ENCODE results near the gene NUMB.

NUMB gene

DNA sequence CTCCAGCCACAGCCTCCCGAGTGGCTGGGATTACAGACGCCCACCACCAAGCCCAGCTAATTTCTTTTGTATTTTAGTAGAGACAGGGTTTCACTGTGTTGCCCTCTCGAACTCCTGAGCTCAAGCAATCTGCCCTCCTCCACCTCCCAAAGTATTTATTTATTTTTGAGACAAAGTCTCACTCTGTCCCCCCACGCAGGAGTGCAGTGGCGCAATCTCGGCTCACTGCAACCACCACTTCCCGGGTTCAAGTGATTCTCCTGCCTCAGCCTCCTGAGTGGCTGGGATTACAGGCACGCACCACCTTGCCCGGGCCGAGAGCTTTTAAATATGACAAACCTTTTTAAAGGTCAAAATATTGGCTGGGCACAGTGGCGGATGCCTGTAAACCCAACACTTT, 14.6 kb downstream of the NUMB start:
- Histone ChIP-seq H3K27me3 (replicated peaks in 2 of 5; ENCODE audit: control insufficient read depth in 4 of 5, insufficient read depth in 5 of 5, low read length in 4 of 5) (no peaks in the 10 kb centered on the region), H3K27ac (ENCODE audit: insufficient read depth in 1 of 2, low read depth in 1 of 2, low read length in 2 of 2, poor library complexity in 1 of 2, severe bottlenecking in 2 of 2) (no peak overlapping the region), H3K36me3 (ENCODE audit: control insufficient read depth in 4 of 4, insufficient read depth in 4 of 4, low read length in 3 of 4) (no peaks in the 10 kb centered on the region), H3K4me1 (ENCODE audit: control extremely low read depth in 1 of 4, control insufficient read depth in 4 of 4, insufficient read depth in 4 of 4, low read length in 3 of 4) (no peaks in the 10 kb centered on the region), H3K9me3 (ENCODE audit: control extremely low read depth in 1 of 5, control insufficient read depth in 4 of 5, insufficient read depth in 2 of 5, low read depth in 1 of 5, low read length in 4 of 5) (no peaks in the 10 kb centered on the region), H3K4me3 (ENCODE audit: control insufficient read depth in 1 of 7, extremely low read depth in 1 of 7, insufficient read depth in 4 of 7, low read depth in 2 of 7, low read length in 6 of 7) (no peak overlapping the region)
- ChIA-PET CTCF (interaction anchor here (1.1 to 1.6 kb wide), 4 partner anchors 10 to 28 kb away, joined by 3 to 7 read pairs (median 4); partner anchors contain the start of gene NUMB), POLR2A (no interaction called here)
- WGBS (ENCODE audit: insufficient coverage): 97% methylated on average over 10 of the region's 11 CpGs
- DNase-seq: no peak

DNA sequence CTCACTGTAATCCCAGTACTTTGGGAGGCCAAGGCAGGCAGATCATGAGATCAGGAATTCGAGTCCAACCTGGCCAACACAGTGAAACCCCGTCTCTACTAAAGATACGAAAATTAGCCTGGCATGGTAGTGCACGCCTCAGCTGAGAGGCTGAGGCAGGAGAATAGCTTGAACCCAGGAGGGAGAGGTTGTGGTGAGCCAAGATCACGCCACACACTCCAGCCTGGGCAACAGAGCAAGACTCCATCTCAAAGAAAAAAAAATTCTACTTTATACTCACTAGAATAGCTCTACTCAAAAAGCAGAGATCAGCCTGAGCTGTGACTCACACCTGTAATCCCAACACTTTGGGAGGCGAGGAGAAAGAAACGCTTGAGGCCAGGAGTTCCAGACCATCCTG, 17.1 kb downstream of the NUMB start:
- DNase-seq: no peak
- Histone ChIP-seq H3K4me1 (ENCODE audit: control extremely low read depth in 1 of 4, control insufficient read depth in 4 of 4, insufficient read depth in 4 of 4, low read length in 3 of 4) (no peaks in the 10 kb centered on the region), H3K4me3 (ENCODE audit: control insufficient read depth in 1 of 7, extremely low read depth in 1 of 7, insufficient read depth in 4 of 7, low read depth in 2 of 7, low read length in 6 of 7) (no peak overlapping the region), H3K36me3 (ENCODE audit: control insufficient read depth in 4 of 4, insufficient read depth in 4 of 4, low read length in 3 of 4) (no peaks in the 10 kb centered on the region), H3K27ac (ENCODE audit: insufficient read depth in 1 of 2, low read depth in 1 of 2, low read length in 2 of 2, poor library complexity in 1 of 2, severe bottlenecking in 2 of 2) (no peak overlapping the region), H3K9me3 (ENCODE audit: control extremely low read depth in 1 of 5, control insufficient read depth in 4 of 5, insufficient read depth in 2 of 5, low read depth in 1 of 5, low read length in 4 of 5) (no peaks in the 10 kb centered on the region), H3K27me3 (replicated peaks in 2 of 5; ENCODE audit: control insufficient read depth in 4 of 5, insufficient read depth in 5 of 5, low read length in 4 of 5) (no peaks in the 10 kb centered on the region)
- WGBS (ENCODE audit: insufficient coverage): 98% methylated on average over 4 of the region's 7 CpGs
- POLR2A ChIA-PET: no interaction called here
- CTCF ChIA-PET: no interaction called here

DNA sequence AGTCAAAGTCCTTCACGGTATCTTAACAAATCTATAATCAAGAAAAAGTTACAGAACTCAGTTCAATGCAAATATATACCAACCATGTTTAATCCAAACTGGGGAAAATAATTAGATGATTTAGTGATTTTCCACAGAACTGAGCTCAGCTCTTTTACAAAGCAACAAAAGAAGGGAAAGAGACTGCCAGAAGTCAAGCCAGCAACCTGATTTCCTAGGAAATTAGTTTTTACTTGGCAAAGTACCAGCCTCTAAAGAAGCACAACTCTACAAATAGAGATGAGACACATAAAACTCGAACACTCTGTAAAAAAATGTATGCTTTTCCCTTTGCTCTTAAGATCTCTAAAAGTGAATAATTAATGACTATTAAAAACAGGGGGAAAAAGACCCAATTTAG, 19.4 kb downstream of the NUMB start:
- Histone ChIP-seq H3K4me1 (ENCODE audit: control extremely low read depth in 1 of 4, control insufficient read depth in 4 of 4, insufficient read depth in 4 of 4, low read length in 3 of 4) (no peaks in the 10 kb centered on the region), H3K9me3 (ENCODE audit: control extremely low read depth in 1 of 5, control insufficient read depth in 4 of 5, insufficient read depth in 2 of 5, low read depth in 1 of 5, low read length in 4 of 5) (no peaks in the 10 kb centered on the region), H3K27me3 (replicated peaks in 2 of 5; ENCODE audit: control insufficient read depth in 4 of 5, insufficient read depth in 5 of 5, low read length in 4 of 5) (no peaks in the 10 kb centered on the region), H3K36me3 (ENCODE audit: control insufficient read depth in 4 of 4, insufficient read depth in 4 of 4, low read length in 3 of 4) (no peaks in the 10 kb centered on the region), H3K27ac (ENCODE audit: insufficient read depth in 1 of 2, low read depth in 1 of 2, low read length in 2 of 2, poor library complexity in 1 of 2, severe bottlenecking in 2 of 2) (no peak overlapping the region), H3K4me3 (ENCODE audit: control insufficient read depth in 1 of 7, extremely low read depth in 1 of 7, insufficient read depth in 4 of 7, low read depth in 2 of 7, low read length in 6 of 7) (no peak overlapping the region)
- CTCF ChIA-PET: no interaction called here
- no CpG with 5 or more reads among the region's 2 CpGs for WGBS (ENCODE audit: insufficient coverage)
- DNase-seq: no peak
- POLR2A ChIA-PET: no interaction called here

DNA sequence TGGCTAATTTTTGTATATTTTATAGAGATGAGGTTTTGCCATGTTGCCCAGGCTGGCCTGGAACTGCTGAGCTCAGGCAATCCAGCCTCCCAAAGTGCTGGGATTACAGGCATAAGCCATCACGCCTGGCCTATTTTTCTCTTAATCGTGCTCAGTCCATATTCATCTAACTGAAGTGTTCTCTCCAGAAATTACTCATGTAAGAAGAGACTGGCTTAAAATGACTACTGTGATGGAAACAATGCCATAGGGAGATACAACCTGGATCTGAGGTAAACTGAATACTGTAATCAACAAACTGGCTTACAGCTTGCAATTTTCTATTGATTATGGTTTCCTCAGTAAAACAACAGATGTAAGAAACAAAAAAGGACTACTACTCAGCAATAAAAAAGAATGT, 21.1 kb downstream of the NUMB start:
- Histone ChIP-seq H3K4me1 (ENCODE audit: control extremely low read depth in 1 of 4, control insufficient read depth in 4 of 4, insufficient read depth in 4 of 4, low read length in 3 of 4) (no peaks in the 10 kb centered on the region), H3K4me3 (ENCODE audit: control insufficient read depth in 1 of 7, extremely low read depth in 1 of 7, insufficient read depth in 4 of 7, low read depth in 2 of 7, low read length in 6 of 7) (no peak overlapping the region), H3K27ac (ENCODE audit: insufficient read depth in 1 of 2, low read depth in 1 of 2, low read length in 2 of 2, poor library complexity in 1 of 2, severe bottlenecking in 2 of 2) (no peak overlapping the region), H3K27me3 (replicated peaks in 2 of 5; ENCODE audit: control insufficient read depth in 4 of 5, insufficient read depth in 5 of 5, low read length in 4 of 5) (no peaks in the 10 kb centered on the region), H3K9me3 (ENCODE audit: control extremely low read depth in 1 of 5, control insufficient read depth in 4 of 5, insufficient read depth in 2 of 5, low read depth in 1 of 5, low read length in 4 of 5) (no peaks in the 10 kb centered on the region), H3K36me3 (ENCODE audit: control insufficient read depth in 4 of 4, insufficient read depth in 4 of 4, low read length in 3 of 4) (no peaks in the 10 kb centered on the region)
- no peak for DNase-seq
- POLR2A ChIA-PET: no interaction called here
- WGBS (ENCODE audit: insufficient coverage): 100% methylated on average over 2 of the region's 2 CpGs
- CTCF ChIA-PET: interaction anchor here (0.8 kb wide), 1 partner anchor 25 kb away, joined by 3 read pairs; no protein-coding TSS in a partner anchor

DNA sequence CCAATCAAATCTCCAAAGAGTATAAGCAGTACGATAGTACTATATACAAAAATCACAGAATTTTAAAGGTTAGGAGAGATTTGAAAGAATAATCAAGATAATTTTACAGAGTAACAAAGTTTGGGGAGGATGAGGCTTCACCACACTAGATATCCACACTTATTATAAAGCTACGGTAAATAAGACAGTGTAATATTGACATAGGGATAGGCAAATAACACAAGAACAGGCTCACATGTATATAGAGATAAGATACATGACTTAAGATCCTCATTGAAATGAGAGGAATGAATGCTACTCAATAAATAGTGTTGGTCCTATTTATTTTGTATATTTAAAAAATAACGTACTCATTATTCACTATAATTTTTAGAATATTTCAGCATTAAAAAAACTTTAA, 26.2 kb downstream of the NUMB start:
- no peak overlapping the region for H3K27ac ChIP-seq (ENCODE audit: insufficient read depth in 1 of 2, low read depth in 1 of 2, low read length in 2 of 2, poor library complexity in 1 of 2, severe bottlenecking in 2 of 2)
- ChIA-PET POLR2A (no interaction called here), CTCF (no interaction called here)
- H3K36me3 ChIP-seq (ENCODE audit: control insufficient read depth in 4 of 4, insufficient read depth in 4 of 4, low read length in 3 of 4): no peaks in the 10 kb centered on the region
- WGBS (ENCODE audit: insufficient coverage): no CpG with 5 or more reads among the region's 3 CpGs
- H3K27me3 ChIP-seq (replicated peaks in 2 of 5; ENCODE audit: control insufficient read depth in 4 of 5, insufficient read depth in 5 of 5, low read length in 4 of 5): no peaks in the 10 kb centered on the region
- peaks cover 0 to 4% (median 2%) of the 10 kb centered on the region in 4 experiments for H3K4me1 ChIP-seq (ENCODE audit: control extremely low read depth in 1 of 4, control insufficient read depth in 4 of 4, insufficient read depth in 4 of 4, low read length in 3 of 4)
- H3K4me3 ChIP-seq (ENCODE audit: control insufficient read depth in 1 of 7, extremely low read depth in 1 of 7, insufficient read depth in 4 of 7, low read depth in 2 of 7, low read length in 6 of 7): no peak overlapping the region
- no peaks in the 10 kb centered on the region for H3K9me3 ChIP-seq (ENCODE audit: control extremely low read depth in 1 of 5, control insufficient read depth in 4 of 5, insufficient read depth in 2 of 5, low read depth in 1 of 5, low read length in 4 of 5)
- no peak for DNase-seq

DNA sequence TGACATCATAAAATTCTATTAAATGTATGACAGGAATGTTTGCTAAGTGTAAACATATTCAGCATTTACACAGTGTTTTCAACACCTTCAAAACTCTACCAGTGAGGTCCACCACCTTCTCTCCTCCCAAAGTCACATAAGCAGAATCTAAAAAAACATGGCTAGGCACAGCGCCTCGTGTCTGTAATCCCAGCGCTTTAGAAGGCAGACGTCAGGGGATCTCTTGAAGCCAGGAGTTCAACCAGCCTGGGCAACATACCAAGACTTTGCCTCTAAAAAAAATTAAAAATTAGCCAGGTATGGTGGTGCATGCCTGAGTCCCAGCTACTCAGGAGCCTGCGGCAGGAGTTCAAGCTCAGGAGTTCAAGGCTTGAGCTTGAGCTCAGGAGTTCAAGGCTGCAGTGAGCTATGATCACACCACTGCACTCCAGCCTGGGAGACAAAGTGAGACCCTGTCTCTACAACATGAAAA, 30.0 kb downstream of the NUMB start:
- no peak overlapping the region for H3K4me3 ChIP-seq (ENCODE audit: control insufficient read depth in 1 of 7, extremely low read depth in 1 of 7, insufficient read depth in 4 of 7, low read depth in 2 of 7, low read length in 6 of 7)
- peak overlapping the region; percentile 4 to 6 for H3K27ac ChIP-seq (ENCODE audit: insufficient read depth in 1 of 2, low read depth in 1 of 2, low read length in 2 of 2, poor library complexity in 1 of 2, severe bottlenecking in 2 of 2)
- H3K4me1 ChIP-seq (ENCODE audit: control extremely low read depth in 1 of 4, control insufficient read depth in 4 of 4, insufficient read depth in 4 of 4, low read length in 3 of 4): peaks cover 0 to 23% (median 7%) of the 10 kb centered on the region in 4 experiments
- no peak for DNase-seq
- POLR2A ChIA-PET: interaction anchor here (0.7 kb wide), 2 partner anchors 38 to 1679 kb away, joined by 3 read pairs; no protein-coding TSS in a partner anchor
- WGBS (ENCODE audit: insufficient coverage): 86% methylated on average over 5 of the region's 5 CpGs
- no peaks in the 10 kb centered on the region for H3K36me3 ChIP-seq (ENCODE audit: control insufficient read depth in 4 of 4, insufficient read depth in 4 of 4, low read length in 3 of 4)
- no peaks in the 10 kb centered on the region for H3K9me3 ChIP-seq (ENCODE audit: control extremely low read depth in 1 of 5, control insufficient read depth in 4 of 5, insufficient read depth in 2 of 5, low read depth in 1 of 5, low read length in 4 of 5)
- no peaks in the 10 kb centered on the region for H3K27me3 ChIP-seq (replicated peaks in 2 of 5; ENCODE audit: control insufficient read depth in 4 of 5, insufficient read depth in 5 of 5, low read length in 4 of 5)
- CTCF ChIA-PET: no interaction called here

DNA sequence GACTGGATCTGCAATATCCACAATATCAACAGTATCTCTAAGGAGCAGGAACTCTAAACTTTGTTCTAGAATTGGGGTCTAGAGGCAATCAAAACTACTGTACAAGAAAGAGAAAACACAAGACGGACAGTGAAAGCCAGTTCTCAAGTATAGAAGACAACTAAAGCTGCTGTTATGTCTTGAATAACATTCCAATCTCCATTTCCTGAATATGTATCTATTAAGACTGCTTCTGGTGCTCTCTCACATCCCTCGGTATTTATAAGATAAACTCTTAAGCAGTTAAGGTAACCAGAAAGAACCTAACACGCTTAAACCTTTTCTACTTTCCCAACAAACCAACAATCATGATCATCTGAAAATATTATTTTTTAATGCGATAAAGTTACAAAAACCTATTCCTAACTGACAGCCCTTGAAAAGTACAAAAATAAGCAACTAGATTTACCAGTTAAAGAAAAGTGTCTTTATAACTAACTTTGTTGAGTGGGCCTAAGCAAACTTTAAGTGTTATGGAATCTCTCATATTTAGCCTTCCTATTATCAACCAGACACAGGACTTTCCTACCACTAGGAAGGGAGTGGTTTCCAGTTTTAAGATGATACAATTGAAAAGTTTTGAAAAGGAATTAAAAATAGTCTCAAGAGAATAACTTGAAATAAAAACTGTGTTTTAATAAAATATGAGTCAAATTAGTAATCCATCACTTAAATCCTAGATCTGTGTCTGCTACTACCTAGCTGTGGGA, 30.7 kb downstream of the NUMB start:
- Histone ChIP-seq H3K4me1 (ENCODE audit: control extremely low read depth in 1 of 4, control insufficient read depth in 4 of 4, insufficient read depth in 4 of 4, low read length in 3 of 4) (peaks cover 0 to 23% (median 7%) of the 10 kb centered on the region in 4 experiments), H3K36me3 (ENCODE audit: control insufficient read depth in 4 of 4, insufficient read depth in 4 of 4, low read length in 3 of 4) (no peaks in the 10 kb centered on the region), H3K27me3 (replicated peaks in 2 of 5; ENCODE audit: control insufficient read depth in 4 of 5, insufficient read depth in 5 of 5, low read length in 4 of 5) (no peaks in the 10 kb centered on the region), H3K27ac (ENCODE audit: insufficient read depth in 1 of 2, low read depth in 1 of 2, low read length in 2 of 2, poor library complexity in 1 of 2, severe bottlenecking in 2 of 2) (peak overlapping the region in 1 of 2 experiments; percentile 9), H3K9me3 (ENCODE audit: control extremely low read depth in 1 of 5, control insufficient read depth in 4 of 5, insufficient read depth in 2 of 5, low read depth in 1 of 5, low read length in 4 of 5) (no peaks in the 10 kb centered on the region), H3K4me3 (ENCODE audit: control insufficient read depth in 1 of 7, extremely low read depth in 1 of 7, insufficient read depth in 4 of 7, low read depth in 2 of 7, low read length in 6 of 7) (no peak overlapping the region)
- WGBS (ENCODE audit: insufficient coverage): 60% methylated on average over 1 of the region's 4 CpGs
- ChIA-PET CTCF (interaction anchor here (0.8 kb wide), 1 partner anchor 41 kb away, joined by 3 read pairs; no protein-coding TSS in a partner anchor), POLR2A (interaction anchor here (0.6 kb wide), 2 partner anchors 31 to 289 kb away, joined by 3 read pairs; partner anchors contain the start of gene NUMB)
- no peak for DNase-seq
